DOHH2 (cell line): ENCODE data around the gene SLC17A1.

Experiments
- H3F3A ChIP-seq: fragments of 200-600 bp; sonication (generic), shearing (Covaris generic); 2 replicates; pipeline ENCODE4 v1.6.0; 2016; ENCODE audit warnings: antibody characterized with exemption, mild to moderate bottlenecking; ENCODE audit not compliant: control insufficient read depth, insufficient read depth
- H3K27ac ChIP-seq: fragments of 200-600 bp; sonication (generic); 2 replicates; pipeline ENCODE4 v1.5.1; 2014; ENCODE audit warnings: low read depth, mild to moderate bottlenecking, low read length, moderate library complexity
- H3K27me3 ChIP-seq: fragments of 200-600 bp; sonication (generic); 2 replicates; pipeline ENCODE4 v1.6.1; 2014; ENCODE audit warnings: mild to moderate bottlenecking, low read length, mixed read lengths; ENCODE audit not compliant: control insufficient read depth
- H3K36me3 ChIP-seq: fragments of 200-600 bp; sonication (generic); 2 replicates; pipeline ENCODE4 v1.6.1; 2014; ENCODE audit warnings: mild to moderate bottlenecking, low read length, moderate library complexity, mixed read lengths; ENCODE audit not compliant: control insufficient read depth
- H3K4me1 ChIP-seq: fragments of 200-600 bp; sonication (generic); 2 replicates; pipeline ENCODE4 v1.6.1; 2014; ENCODE audit warnings: mild to moderate bottlenecking, low read length, mixed read lengths; ENCODE audit not compliant: control insufficient read depth
- H3K4me2 ChIP-seq: fragments of 200-600 bp; sonication (generic); 2 replicates; pipeline ENCODE4 v1.6.0; 2014; ENCODE audit warnings: mild to moderate bottlenecking, low read length, moderate library complexity
- H3K4me3 ChIP-seq: fragments of 200-600 bp; sonication (generic); 2 replicates; pipeline ENCODE4 v1.5.1; 2014; ENCODE audit warnings: mild to moderate bottlenecking, low read length, mixed read lengths
- H3K79me2 ChIP-seq: fragments of 200-600 bp; sonication (generic); 2 replicates; pipeline ENCODE4 v1.6.1; 2014; ENCODE audit warnings: mild to moderate bottlenecking, low read length, mixed read lengths; ENCODE audit not compliant: control insufficient read depth
- H3K9me2 ChIP-seq: fragments of 200-600 bp; sonication (generic); replicated peaks from 2 replicates; pipeline ENCODE4 v1.6.1; 2014; ENCODE audit warnings: mild to moderate bottlenecking, low read length, mixed read lengths; ENCODE audit not compliant: control insufficient read depth
- H3K9me3 ChIP-seq: fragments of 200-600 bp; sonication (generic); 2 replicates; pipeline ENCODE4 v1.6.1; 2014; ENCODE audit warnings: antibody characterized with exemption, low read length, mixed read lengths; ENCODE audit not compliant: control insufficient read depth, insufficient read depth
- H4K20me1 ChIP-seq: fragments of 200-600 bp; sonication (generic); 2 replicates; pipeline ENCODE4 v1.6.0; 2014; ENCODE audit warnings: low read depth, mild to moderate bottlenecking, antibody characterized with exemption, low read length, moderate library complexity; ENCODE audit not compliant: control insufficient read depth, insufficient read depth
- EZH2phosphoT487 ChIP-seq: fragments of 200-600 bp; sonication (generic); IDR thresholded peaks from 2 replicates; pipeline ENCODE4 v1.6.1; 2017; ENCODE audit warnings: borderline replicate concordance, mild to moderate bottlenecking, antibody characterized with exemption, low read length, moderate library complexity, mixed read lengths
- TF ChIP-seq, protein P1 (sequence below): fragments of 200-600 bp; sonication (generic); IDR thresholded peaks from one replicate; pipeline ENCODE4 v1.5.1; 2014; ENCODE audit warnings: antibody characterized with exemption, mild to moderate bottlenecking, low read depth, low read length; ENCODE audit not compliant: poor library complexity, severe bottlenecking

SLC17A1 gene

DNA sequence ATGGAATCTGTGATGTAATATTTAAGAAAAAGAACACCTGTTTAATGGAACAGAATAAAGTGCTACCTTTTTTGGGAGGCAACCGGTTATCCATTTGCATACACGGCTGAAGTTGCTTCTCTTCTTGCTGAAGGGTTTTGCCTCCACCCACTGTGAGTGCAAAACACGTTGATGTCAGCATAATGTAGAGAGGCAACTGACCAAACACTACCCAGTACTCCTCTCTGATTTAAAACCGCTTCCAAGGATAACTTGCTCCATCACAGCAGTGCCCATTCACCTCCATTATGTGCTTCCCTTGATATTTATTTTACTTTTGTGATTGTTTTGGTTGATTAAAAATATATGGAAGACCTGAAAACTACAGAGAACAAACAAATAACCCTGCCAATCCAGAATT lies 1.4 kb downstream of the SLC17A1 start:
- no peak for TF ChIP-seq EZH2phosphoT487
- TF ChIP-seq, protein P1, sequence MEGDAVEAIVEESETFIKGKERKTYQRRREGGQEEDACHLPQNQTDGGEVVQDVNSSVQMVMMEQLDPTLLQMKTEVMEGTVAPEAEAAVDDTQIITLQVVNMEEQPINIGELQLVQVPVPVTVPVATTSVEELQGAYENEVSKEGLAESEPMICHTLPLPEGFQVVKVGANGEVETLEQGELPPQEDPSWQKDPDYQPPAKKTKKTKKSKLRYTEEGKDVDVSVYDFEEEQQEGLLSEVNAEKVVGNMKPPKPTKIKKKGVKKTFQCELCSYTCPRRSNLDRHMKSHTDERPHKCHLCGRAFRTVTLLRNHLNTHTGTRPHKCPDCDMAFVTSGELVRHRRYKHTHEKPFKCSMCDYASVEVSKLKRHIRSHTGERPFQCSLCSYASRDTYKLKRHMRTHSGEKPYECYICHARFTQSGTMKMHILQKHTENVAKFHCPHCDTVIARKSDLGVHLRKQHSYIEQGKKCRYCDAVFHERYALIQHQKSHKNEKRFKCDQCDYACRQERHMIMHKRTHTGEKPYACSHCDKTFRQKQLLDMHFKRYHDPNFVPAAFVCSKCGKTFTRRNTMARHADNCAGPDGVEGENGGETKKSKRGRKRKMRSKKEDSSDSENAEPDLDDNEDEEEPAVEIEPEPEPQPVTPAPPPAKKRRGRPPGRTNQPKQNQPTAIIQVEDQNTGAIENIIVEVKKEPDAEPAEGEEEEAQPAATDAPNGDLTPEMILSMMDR = no peak
- Histone ChIP-seq H3K9me2 (no peaks in the 10 kb centered on the region), H3K4me1 (no peaks in the 10 kb centered on the region), H3K4me2 (no peak overlapping the region), H3K27ac (no peak overlapping the region), H3K9me3 (no peaks in the 10 kb centered on the region), H4K20me1 (no peaks in the 10 kb centered on the region), H3K36me3 (no peaks in the 10 kb centered on the region), H3F3A (no peaks in the 10 kb centered on the region), H3K4me3 (no peak overlapping the region), H3K79me2 (no peaks in the 10 kb centered on the region), H3K27me3 (peaks cover 14% of the 10 kb centered on the region; the same call in 1 of the 2 replicates)

DNA sequence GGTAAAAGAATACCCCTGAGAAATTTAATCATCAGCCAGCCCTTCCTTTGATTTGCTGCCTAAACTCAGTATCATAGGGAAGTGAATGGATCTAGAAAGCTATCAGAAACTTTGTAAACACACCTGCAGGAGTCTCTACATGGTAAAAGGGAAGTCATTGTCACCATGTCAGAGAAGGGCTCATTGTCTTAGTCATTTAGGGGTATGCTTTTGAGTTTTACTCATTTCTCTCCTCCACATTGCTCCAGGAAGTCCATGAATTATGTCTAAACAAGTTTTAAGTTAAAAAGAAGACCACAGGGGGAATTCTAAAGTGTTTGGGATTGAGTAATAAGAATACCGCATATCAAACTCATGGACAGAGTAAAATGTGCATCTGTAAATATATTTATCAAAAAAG lies 2.5 kb downstream of the SLC17A1 start:
- no peaks in the 10 kb centered on the region for H3K9me2 ChIP-seq

DNA sequence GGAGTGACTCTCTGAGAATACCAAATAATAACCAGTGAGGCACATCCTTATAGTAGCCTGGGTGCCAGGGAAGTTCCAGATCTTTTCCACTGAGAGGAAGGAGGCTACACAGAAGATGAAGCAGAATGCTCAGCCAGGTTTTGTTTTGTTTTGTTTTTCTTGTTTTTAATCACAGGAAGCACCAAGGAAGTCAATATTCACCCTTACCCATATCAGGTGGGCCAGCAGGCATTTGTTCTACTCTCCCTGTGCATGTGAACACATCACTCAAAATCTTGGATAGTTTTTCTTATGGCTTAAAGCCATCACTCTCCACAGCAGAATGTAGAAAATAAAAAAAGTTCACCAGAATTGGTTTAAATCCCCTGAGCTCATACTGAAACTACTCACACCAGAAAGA lies 10.5 kb downstream of the SLC17A1 start:
- Histone ChIP-seq H3K27me3 (peaks cover 10% of the 10 kb centered on the region; the same call in 1 of the 2 replicates), H3K9me2 (no peaks in the 10 kb centered on the region)

More for the DNA sequence above, 2.5 kb downstream of the SLC17A1 start:
- Histone ChIP-seq H3K79me2 (no peaks in the 10 kb centered on the region), H3K27ac (no peak overlapping the region), H3K27me3 (peaks cover 18% of the 10 kb centered on the region; the same call in 1 of the 2 replicates), H4K20me1 (no peaks in the 10 kb centered on the region), H3K9me3 (no peaks in the 10 kb centered on the region), H3K4me1 (no peaks in the 10 kb centered on the region), H3K4me2 (no peak overlapping the region), H3K4me3 (no peak overlapping the region), H3K36me3 (no peaks in the 10 kb centered on the region), H3F3A (no peaks in the 10 kb centered on the region)
- no peak for TF ChIP-seq EZH2phosphoT487
- TF ChIP-seq, protein P1 = no peak

More for the DNA sequence above, 10.5 kb downstream of the SLC17A1 start:
- no peak overlapping the region for H3K4me3 ChIP-seq
- no peaks in the 10 kb centered on the region for H3K79me2 ChIP-seq
- H3K4me2 ChIP-seq = no peak overlapping the region
- TF ChIP-seq, protein P1 = no peak
- TF ChIP-seq EZH2phosphoT487 = no peak
- no peaks in the 10 kb centered on the region for H3K4me1 ChIP-seq
- no peaks in the 10 kb centered on the region for H3K9me3 ChIP-seq
- H3K27ac ChIP-seq = no peak overlapping the region
- H4K20me1 ChIP-seq = no peaks in the 10 kb centered on the region
- H3K36me3 ChIP-seq = no peaks in the 10 kb centered on the region
- no peaks in the 10 kb centered on the region for H3F3A ChIP-seq
